Breast epithelium (tissue), 3 donors: ENCODE measurements around the gene LSS.

Experiments used
- POLR2AphosphoS5 ChIP-seq, 3 donors: sonication (generic); formaldehyde crosslinking; IDR thresholded peaks; one replicate each; pipeline ENCODE4 v1.6.1; 2017; ENCODE audit warnings: antibody characterized with exemption in 3 of 3
- TF ChIP-seq, protein P1 (sequence below), 3 donors: fragments of 450-650 bp; IDR thresholded peaks; one replicate each; pipeline ENCODE4 v1.5.1; 2016 to 2017; ENCODE audit warnings: antibody characterized with exemption in 3 of 3, mild to moderate bottlenecking in 3 of 3, moderate library complexity in 3 of 3

DNA sequence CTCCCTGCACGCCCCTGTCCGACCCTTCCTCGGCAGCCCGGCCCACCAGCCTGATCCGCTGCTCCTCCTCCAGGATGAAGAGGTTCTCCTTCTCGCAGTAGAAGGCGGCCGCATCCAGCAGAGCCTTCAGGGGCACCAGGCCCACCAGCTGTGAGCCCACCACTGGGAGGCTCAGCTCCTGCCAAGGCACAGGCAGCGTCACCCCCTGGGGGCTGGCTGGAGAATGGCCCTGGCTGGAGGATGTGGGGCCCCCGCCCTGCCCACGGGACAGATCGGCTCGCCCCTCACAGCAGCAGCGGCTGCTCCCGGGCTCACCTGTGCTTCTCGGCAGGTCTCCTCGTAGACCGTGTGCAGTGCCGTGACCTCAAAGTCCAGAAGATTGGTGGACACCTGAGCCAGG, 78.5 kb downstream of the LSS start:
- no peak for TF ChIP-seq POLR2AphosphoS5 (IDR thresholded peaks at IDR 0.05)
- TF ChIP-seq, protein P1, sequence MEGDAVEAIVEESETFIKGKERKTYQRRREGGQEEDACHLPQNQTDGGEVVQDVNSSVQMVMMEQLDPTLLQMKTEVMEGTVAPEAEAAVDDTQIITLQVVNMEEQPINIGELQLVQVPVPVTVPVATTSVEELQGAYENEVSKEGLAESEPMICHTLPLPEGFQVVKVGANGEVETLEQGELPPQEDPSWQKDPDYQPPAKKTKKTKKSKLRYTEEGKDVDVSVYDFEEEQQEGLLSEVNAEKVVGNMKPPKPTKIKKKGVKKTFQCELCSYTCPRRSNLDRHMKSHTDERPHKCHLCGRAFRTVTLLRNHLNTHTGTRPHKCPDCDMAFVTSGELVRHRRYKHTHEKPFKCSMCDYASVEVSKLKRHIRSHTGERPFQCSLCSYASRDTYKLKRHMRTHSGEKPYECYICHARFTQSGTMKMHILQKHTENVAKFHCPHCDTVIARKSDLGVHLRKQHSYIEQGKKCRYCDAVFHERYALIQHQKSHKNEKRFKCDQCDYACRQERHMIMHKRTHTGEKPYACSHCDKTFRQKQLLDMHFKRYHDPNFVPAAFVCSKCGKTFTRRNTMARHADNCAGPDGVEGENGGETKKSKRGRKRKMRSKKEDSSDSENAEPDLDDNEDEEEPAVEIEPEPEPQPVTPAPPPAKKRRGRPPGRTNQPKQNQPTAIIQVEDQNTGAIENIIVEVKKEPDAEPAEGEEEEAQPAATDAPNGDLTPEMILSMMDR (IDR thresholded peaks at IDR 0.05): no peak
